ENCODE measurements around the gene DNAH11.

DNA sequence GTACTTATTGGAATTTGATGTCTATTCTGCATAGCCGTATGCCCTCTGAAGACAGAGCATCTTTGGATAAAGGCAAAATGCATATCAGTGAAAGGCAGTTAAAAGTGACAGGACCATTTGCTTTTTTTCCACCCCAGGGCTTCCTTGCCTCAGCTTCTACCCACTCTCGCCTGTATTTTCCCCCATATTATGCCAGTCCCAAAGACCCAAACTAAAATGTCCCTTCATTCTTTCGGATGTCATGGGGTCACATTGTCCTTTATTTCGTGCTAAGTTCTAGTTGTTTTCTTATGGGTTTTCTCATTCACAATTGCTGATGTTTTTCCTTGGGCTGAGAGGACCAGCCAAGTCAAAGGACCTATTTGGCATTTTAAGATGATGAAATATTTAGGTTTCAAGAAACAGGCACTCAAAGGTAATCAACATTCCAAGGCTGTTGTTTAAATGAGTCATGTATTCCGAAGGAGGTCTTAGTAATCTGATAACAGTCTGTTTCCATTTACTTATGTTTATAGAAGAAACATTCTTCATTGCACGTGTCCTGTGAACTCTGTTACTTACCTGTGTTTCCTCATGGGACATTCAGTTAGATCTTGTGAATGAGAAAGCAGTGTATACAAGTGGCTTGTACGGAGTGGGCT lies 74.1 kb downstream of the DNAH11 start:
- TF ChIP-seq, protein P1, sequence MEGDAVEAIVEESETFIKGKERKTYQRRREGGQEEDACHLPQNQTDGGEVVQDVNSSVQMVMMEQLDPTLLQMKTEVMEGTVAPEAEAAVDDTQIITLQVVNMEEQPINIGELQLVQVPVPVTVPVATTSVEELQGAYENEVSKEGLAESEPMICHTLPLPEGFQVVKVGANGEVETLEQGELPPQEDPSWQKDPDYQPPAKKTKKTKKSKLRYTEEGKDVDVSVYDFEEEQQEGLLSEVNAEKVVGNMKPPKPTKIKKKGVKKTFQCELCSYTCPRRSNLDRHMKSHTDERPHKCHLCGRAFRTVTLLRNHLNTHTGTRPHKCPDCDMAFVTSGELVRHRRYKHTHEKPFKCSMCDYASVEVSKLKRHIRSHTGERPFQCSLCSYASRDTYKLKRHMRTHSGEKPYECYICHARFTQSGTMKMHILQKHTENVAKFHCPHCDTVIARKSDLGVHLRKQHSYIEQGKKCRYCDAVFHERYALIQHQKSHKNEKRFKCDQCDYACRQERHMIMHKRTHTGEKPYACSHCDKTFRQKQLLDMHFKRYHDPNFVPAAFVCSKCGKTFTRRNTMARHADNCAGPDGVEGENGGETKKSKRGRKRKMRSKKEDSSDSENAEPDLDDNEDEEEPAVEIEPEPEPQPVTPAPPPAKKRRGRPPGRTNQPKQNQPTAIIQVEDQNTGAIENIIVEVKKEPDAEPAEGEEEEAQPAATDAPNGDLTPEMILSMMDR (conservative IDR thresholded peaks at IDR 0.05 in 1 of 2, IDR thresholded peaks at IDR 0.05 in 1 of 2; ENCODE audit: extremely low read depth in 1 of 2, insufficient read depth in 1 of 2, low read depth in 1 of 2, low read length in 2 of 2) = no peak
- no peak for TF ChIP-seq EZH2 (IDR thresholded peaks at IDR 0.05; ENCODE audit: borderline replicate concordance, low read length)
